Hair follicular keratinocyte (primary cell): ENCODE measurements around the gene LLPH. TPM values are rescaled to one million over a fixed set of nuclear protein-coding genes. Genes with fewer than 3 reads are reported as not detected.

Experiments used
- total RNA-seq: library from RNA; depleted of rRNA; stranded (reverse); fragments of >200 nt; gene quantifications from 2 replicates; pipeline ENCODE4 v1.2.3, GENCODE V29; 2015

The LLPH gene
- total RNA-seq, result 10.8 and 18.5 TPM in 2 replicates

DNA sequence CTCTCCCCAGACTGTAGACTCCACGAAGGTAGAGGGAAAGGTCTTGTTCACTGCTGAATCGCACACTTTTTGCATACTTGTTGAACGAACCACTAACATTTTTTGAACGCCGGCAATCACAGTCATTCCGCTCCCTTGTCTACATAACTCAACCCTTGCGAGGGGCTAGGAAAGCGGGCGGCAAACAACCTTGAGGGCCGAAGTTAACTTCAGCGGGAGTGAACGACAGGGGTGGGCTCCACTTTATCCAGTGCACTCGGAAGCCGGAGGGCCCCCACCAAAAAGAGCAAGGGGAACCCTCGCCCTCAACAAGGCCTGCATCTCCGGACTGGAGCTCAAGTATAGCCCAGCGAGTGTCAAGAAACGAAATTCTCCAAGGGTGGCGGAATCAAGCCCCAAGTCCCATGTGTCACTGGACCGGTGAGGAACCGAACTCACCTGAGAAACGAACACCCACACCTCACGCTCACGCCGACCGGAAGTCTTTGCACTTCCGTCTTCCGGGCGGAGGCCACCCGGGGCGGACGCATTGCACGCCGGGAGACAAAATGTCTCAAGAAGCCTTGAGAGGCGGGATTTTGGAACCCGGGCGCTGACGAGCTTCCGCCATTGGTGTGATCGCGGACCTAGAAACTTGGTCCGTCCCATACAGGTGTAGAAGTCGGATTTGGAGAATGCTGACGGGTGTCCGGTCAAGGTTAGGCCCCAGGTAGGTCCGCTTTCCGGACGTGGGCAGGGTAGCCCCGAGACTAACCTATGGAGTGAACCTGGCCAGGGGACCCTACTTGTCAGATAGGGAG is at the start of gene LLPH:
TSS of gene LLPH (minus strand) at position 484 of the 800 bp plus-strand sequence. CDS start 1,644 bp downstream, outside the sequence.

DNA sequence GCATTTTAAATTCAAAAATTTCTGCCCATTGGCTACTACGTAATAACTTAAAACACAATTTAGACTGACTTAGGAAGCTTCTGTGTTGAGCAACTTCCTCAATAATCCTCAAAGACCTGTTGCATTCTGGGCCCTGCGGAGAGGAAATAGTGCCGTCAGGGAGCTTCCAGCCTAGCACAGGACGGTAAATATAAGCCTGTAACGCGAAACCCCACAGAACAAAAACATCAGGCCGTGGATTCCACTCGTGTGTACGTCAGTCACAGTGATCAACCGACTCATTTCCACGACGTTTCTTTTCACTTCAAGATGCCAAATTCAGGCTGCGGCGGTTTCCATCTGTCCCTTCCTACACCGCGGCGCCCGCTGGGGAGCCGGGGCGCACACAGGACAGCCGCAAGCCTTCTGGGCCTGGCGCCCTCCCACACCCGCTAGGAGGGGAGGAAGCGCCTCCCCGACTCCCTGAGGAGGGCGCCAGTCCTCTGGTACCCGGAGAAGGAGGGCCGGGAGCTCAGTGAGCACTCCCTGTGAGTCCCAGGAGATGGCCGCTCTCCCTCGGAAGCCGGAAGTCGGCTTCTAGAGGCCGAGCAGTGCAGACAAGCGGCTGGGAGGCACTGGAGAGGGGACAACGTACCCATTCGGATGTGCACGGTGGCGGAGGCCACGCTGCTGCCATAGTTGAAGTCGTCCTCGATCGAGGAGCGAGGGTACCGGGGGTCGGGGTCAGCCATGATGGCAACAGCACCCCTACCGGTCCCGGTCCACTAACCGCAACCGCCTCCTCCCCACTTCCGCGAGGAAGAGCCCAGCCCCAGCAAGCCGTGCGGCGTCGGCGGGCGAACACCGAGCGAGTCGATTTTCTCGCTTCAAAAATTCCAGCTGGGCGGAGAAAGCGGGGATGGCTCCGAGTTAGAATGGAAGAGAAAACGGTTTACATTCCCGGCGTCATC is 38.9 kb upstream of the LLPH start, which contains the start of gene TMBIM4:
TSS of gene TMBIM4 (minus strand) at position 776 of the 950 bp plus-strand sequence. CDS start at position 731, 45 bp downstream.

Other genes with a start within 250 kb of the LLPH start
- gene TMBIM4, start 39.2 kb upstream of the LLPH start, total RNA-seq, result 81.9 and 89.8 TPM in 2 replicates
- gene IRAK3, start 58.5 kb upstream of the LLPH start, total RNA-seq, result 0.61 and 0.70 TPM in 2 replicates
- gene HELB, start 171.7 kb upstream of the LLPH start, total RNA-seq, result 1.8 and 2.2 TPM in 2 replicates